HepG2 (cell line): ENCODE measurements around the gene AFDN. TPM values are rescaled to one million over a fixed set of nuclear protein-coding genes. Genes with fewer than 3 reads are reported as not detected.

Experiments
- ATAC-seq: fragments of 200-7000 bp; cut with Tn5 transposase; 3 replicates; pipeline ENCODE4 v1.9.1; 2020; ENCODE audit warnings: mild to moderate bottlenecking, moderate library complexity
- BruUV-seq: library from RNA; stranded (reverse); fragments of 400-500 nt; replicated peaks from 2 replicates; lab custom pipeline; 2021; lab: Mats Ljungman, UMichigan
- CTCF ChIA-PET: fragments of 300-600 bp; formaldehyde crosslinking; extraction: SDS; loops from one replicate; lab custom pipeline; 2021; ENCODE audit warnings: low total read pairs, inconsistent platforms, low intra/inter-chr PET ratio; lab: Yijun Ruan, JAX
- POLR2A ChIA-PET: fragments of 350-600 bp; sonication (Branson Sonifier 250); formaldehyde crosslinking; loops from one replicate; lab custom pipeline; 2020; ENCODE audit warnings: antibody characterized with exemption, inconsistent platforms; lab: Yijun Ruan, JAX
- DNase-seq: peaks from one replicate; pipeline ENCODE4 v3.0.0-alpha.2; 2015; ENCODE audit warnings: low spot score
- FAIRE-seq: peaks from 3 replicates; lab custom pipeline; 2011; peaks lifted over from hg19 to GRCh38; lab: Jason Lieb, UNC
- H2AFZ ChIP-seq: one replicate; pipeline ENCODE4 v1.6.1; 2011; ENCODE audit warnings: low read length, inconsistent platforms
- H3K27ac ChIP-seq: fragments of 300-600 bp; 3 replicates; pipeline ENCODE4 v1.8.0; 2011; ENCODE audit warnings: mixed run types, mild to moderate bottlenecking, mixed read lengths, low read length, inconsistent platforms; ENCODE audit not compliant: insufficient read depth; ENCODE audit errors: extremely low read length
- H3K27me3 ChIP-seq, 2 experiments: fragments of 200-600 bp in 1 of 2; 2 replicates in 1 of 2; 3 replicates in 1 of 2; pipeline versions ENCODE4 v1.6.0 to v1.8.0; 2011; ENCODE audit warnings: low read length in 2 of 2, mild to moderate bottlenecking in 2 of 2, moderate library complexity in 2 of 2, inconsistent platforms in 1 of 2; ENCODE audit not compliant: insufficient read depth in 2 of 2, control insufficient read depth in 1 of 2
- H3K36me3 ChIP-seq, 2 experiments: fragments of 200-600 bp in 1 of 2; replicated peaks in 1 of 2; 2 replicates in 1 of 2; 3 replicates in 1 of 2; pipeline versions ENCODE4 v1.5.1 to v1.8.0; 2011; ENCODE audit warnings: low read length in 2 of 2, inconsistent platforms in 1 of 2; ENCODE audit not compliant: insufficient read depth in 2 of 2, control insufficient read depth in 1 of 2
- H3K4me1 ChIP-seq: 2 replicates; pipeline ENCODE4 v1.5.1; 2012; ENCODE audit warnings: low read length, inconsistent platforms; ENCODE audit not compliant: insufficient read depth
- H3K4me2 ChIP-seq: 2 replicates; pipeline ENCODE4 v1.6.0; 2011; ENCODE audit warnings: low read depth, low read length, inconsistent platforms
- H3K4me3 ChIP-seq, 3 experiments: fragments of 200-600 bp in 1 of 3; sonication (generic), shearing (Covaris generic) in 1 of 3; replicated peaks in 1 of 3; 2 replicates each; pipeline ENCODE4 v1.5.1; 2011 to 2016; ENCODE audit warnings: low read length in 3 of 3, inconsistent platforms in 2 of 3, low read depth in 2 of 3, mild to moderate bottlenecking in 2 of 3, control low read depth in 1 of 3, mixed read lengths in 1 of 3; ENCODE audit not compliant: insufficient read depth in 1 of 3
- H3K79me2 ChIP-seq: one replicate; pipeline ENCODE4 v1.6.1; 2011; ENCODE audit warnings: low read length, inconsistent platforms; ENCODE audit not compliant: insufficient read depth
- H3K9ac ChIP-seq: 2 replicates; pipeline ENCODE4 v1.6.0; 2011; ENCODE audit warnings: mild to moderate bottlenecking, low read depth, low read length, inconsistent platforms; ENCODE audit not compliant: insufficient read depth
- H3K9me3 ChIP-seq: 2 replicates; pipeline ENCODE4 v1.5.1; 2012; ENCODE audit warnings: mild to moderate bottlenecking, low read length
- H4K20me1 ChIP-seq: 2 replicates; pipeline ENCODE4 v1.6.0; 2011; ENCODE audit warnings: inconsistent platforms, mild to moderate bottlenecking, low read length, moderate library complexity; ENCODE audit not compliant: insufficient read depth
- GZF1 ChIP-seq: sonication (generic); formaldehyde crosslinking; IDR thresholded peaks from 2 replicates; pipeline ENCODE4 v1.5.1; 2020; ENCODE audit warnings: mild to moderate bottlenecking, missing genetic modification reagents
- MXD4 ChIP-seq: IDR thresholded peaks from 2 replicates; pipeline ENCODE4 v1.6.1; 2016; ENCODE audit warnings: mild to moderate bottlenecking, missing biosample characterization, missing genetic modification reagents
- NRL ChIP-seq: sonication (generic); formaldehyde crosslinking; IDR thresholded peaks from 2 replicates; pipeline ENCODE4 v1.5.0; 2020; ENCODE audit warnings: missing genetic modification reagents, mild to moderate bottlenecking, moderate library complexity, borderline replicate concordance
- RBM22 ChIP-seq: fragments of 200-400 bp; formaldehyde crosslinking; optimal IDR thresholded peaks from 2 replicates; pipeline ENCODE3; 2017; ENCODE audit warnings: mild to moderate bottlenecking, low read length, moderate library complexity
- SNAPC2 ChIP-seq: sonication (generic); formaldehyde crosslinking; IDR thresholded peaks from 2 replicates; pipeline ENCODE4 v1.8.1; 2022; ENCODE audit warnings: mild to moderate bottlenecking, missing genetic modification reagents
- STAG1 ChIP-seq: sonication (generic); formaldehyde crosslinking; IDR thresholded peaks from 2 replicates; pipeline ENCODE4 v1.4.0; 2020; ENCODE audit warnings: missing genetic modification reagents
- ZNF432 ChIP-seq: sonication (generic); formaldehyde crosslinking; IDR thresholded peaks from 2 replicates; pipeline ENCODE4 v1.5.0; 2020; ENCODE audit warnings: missing genetic modification reagents, mild to moderate bottlenecking, borderline replicate concordance
- ZNF619 ChIP-seq: sonication (generic); formaldehyde crosslinking; IDR thresholded peaks from 2 replicates; pipeline ENCODE4 v1.4.0; 2020; ENCODE audit warnings: mild to moderate bottlenecking, missing genetic modification reagents
- ZNF678 ChIP-seq: sonication (generic); formaldehyde crosslinking; IDR thresholded peaks from 2 replicates; pipeline ENCODE4 v1.4.0; 2020; ENCODE audit warnings: mild to moderate bottlenecking, missing genetic modification reagents
- ZNF792 ChIP-seq: IDR thresholded peaks from 2 replicates; pipeline ENCODE4 v1.6.1; 2016
- WGBS: methylation state at CpG from one replicate; pipeline ENCODE4 v1.1.6; 2017; ENCODE audit warnings: low lambda C conversion rate; 5-methylcytosine and 5-hydroxymethylcytosine counted together
- in situ Hi-C: cut with HindIII; loops from 2 replicates; pipeline ENCODE4 v1.10.0; 2017; ENCODE audit warnings: low pct_unique_long_range_greater_than_20kb; ENCODE audit not compliant: extremely low pct_ligation_motif_present
- intact Hi-C: fragments of 100-400 bp; cut with micrococcal nuclease; formaldehyde crosslinking; loops from one replicate; pipeline ENCODE4 v1.10.0; 2022; ENCODE audit not compliant: unreplicated experiment
- polyA plus RNA-seq, 8 experiments: library from polyadenylated mRNA; depleted of rRNA in 3 of 8; stranded (reverse) in 7 of 8; unstranded in 1 of 8; fragments of >200 nt; fragmentation: Illumina TruSeq in 4 of 8; extraction: Trizol in 4 of 8; gene quantifications; 2 replicates each; pipeline versions ENCODE4 v1.2.1 to v1.2.3, GENCODE V29; 2011 to 2016; ENCODE audit warnings: low read depth in 4 of 8, missing spikeins in 1 of 8, mixed read lengths in 1 of 8; ENCODE audit not compliant: insufficient read depth in 1 of 8
- total RNA-seq, 5 experiments: library from RNA; depleted of rRNA; stranded (reverse); fragments of >200 nt; fragmentation: Illumina TruSeq; extraction: Trizol; gene quantifications; 2 replicates each; pipeline ENCODE4 v1.2.3, GENCODE V29; 2016; ENCODE audit warnings: low read depth in 1 of 5
- TF ChIP-seq, protein P1 (sequence below): sonication (generic); formaldehyde crosslinking; IDR thresholded peaks from 2 replicates; pipeline ENCODE4 v1.4.0; 2020; ENCODE audit warnings: missing genetic modification reagents
- TF ChIP-seq, protein P2 (sequence below): sonication (generic); formaldehyde crosslinking; IDR thresholded peaks from 2 replicates; pipeline ENCODE4 v1.4.0; 2020; ENCODE audit warnings: mild to moderate bottlenecking, missing genetic modification reagents
- TF ChIP-seq, protein P3 (sequence below): sonication (generic); formaldehyde crosslinking; IDR thresholded peaks from 2 replicates; pipeline ENCODE4 v1.9.0; 2022; ENCODE audit warnings: low read depth, missing genetic modification reagents

AFDN gene
- total and polyA plus RNA-seq, 2 of the 13 experiments (the other 11 are each of a cell fraction or from before 2014, with no cell fraction given), result 136 to 151 TPM

DNA sequence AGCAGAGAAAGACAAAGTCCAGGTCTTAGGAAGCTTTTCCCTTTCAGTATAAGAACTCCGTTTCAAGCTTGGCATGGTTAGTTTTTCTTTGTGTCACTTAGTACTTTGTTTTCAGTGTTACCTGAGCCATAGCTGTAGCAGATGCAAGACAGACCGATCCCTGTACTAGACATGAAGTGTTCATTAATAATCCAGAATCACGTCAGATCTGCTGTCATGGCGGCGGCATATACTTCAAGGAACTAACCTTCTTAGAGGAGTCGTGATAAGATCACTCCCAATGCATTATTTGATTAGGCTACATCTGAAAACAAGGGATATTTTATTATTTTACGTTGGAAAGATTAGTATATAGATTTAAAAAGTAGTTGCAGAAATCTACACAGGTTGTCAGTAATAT, 83.9 kb downstream of the AFDN start:
- H2AFZ ChIP-seq, result no peak overlapping the region
- BruUV-seq, result no TSS peak
- 96% methylated on average over 7 of the region's 7 CpGs for WGBS
- no peaks in the 10 kb centered on the region for H3K9me3 ChIP-seq
- ATAC-seq (no peak), FAIRE-seq (no peak), DNase-seq (no peak)
- no peaks in the 10 kb centered on the region for H3K4me1 ChIP-seq
- no peak overlapping the region for H3K9ac ChIP-seq
- no peak overlapping the region for H3K4me2 ChIP-seq
- H4K20me1 ChIP-seq, result no peaks in the 10 kb centered on the region; the same call in 1 of the 2 replicates
- no peaks in the 10 kb centered on the region for H3K79me2 ChIP-seq
- POLR2A ChIA-PET, result no interaction called here
- no peak overlapping the region for H3K27ac ChIP-seq
- CTCF ChIA-PET, result no interaction called here
- TF ChIP-seq RBM22 (peak; percentile 74), ZNF619 (CRISPR knock-in tag) (no peak)
- no peaks in the 10 kb centered on the region for H3K27me3 ChIP-seq
- H3K36me3 ChIP-seq, result peaks cover 28 to 81% of the 10 kb centered on the region in 2 experiments
- intact Hi-C loops (no loop called here), in situ Hi-C loops (no loop called here)
- H3K4me3 ChIP-seq, result no peak overlapping the region

DNA sequence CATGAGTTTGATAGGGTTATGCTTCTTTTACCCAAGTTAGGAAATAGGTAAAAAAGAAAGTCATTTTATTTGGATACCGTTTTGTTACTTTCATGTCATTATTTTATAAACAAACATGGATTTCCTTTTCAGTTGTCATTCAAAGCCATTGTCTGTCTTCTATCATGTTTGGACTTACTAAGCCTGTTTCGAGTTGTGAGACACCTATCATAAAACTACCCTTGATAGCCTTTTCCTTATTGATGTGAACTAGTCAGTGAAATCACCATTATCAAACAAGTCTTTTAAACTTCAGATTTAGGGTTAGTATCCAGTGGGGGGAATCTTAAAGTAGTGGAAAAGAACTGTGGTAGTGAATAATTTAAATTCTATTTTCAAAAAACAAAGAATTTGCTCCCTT, 85.8 kb downstream of the AFDN start:
- Histone ChIP-seq H3K79me2 (no peaks in the 10 kb centered on the region), H3K4me1 (no peaks in the 10 kb centered on the region), H4K20me1 (no peaks in the 10 kb centered on the region; the same call in 1 of the 2 replicates), H2AFZ (no peak overlapping the region), H3K27me3 (no peaks in the 10 kb centered on the region), H3K9me3 (no peaks in the 10 kb centered on the region), H3K27ac (no peak overlapping the region), H3K36me3 (peaks cover 33 to 85% of the 10 kb centered on the region in 2 experiments), H3K4me3 (no peak overlapping the region), H3K9ac (no peak overlapping the region), H3K4me2 (no peak overlapping the region)
- BruUV-seq, result no TSS peak
- no peak for DNase-seq
- in situ Hi-C loops (no loop called here), intact Hi-C loops (no loop called here)
- no peak for FAIRE-seq
- ChIA-PET CTCF (no interaction called here), POLR2A (no interaction called here)
- WGBS, result 96% methylated on average over 2 of the region's 2 CpGs
- no peak for ATAC-seq
- TF ChIP-seq, protein P1, sequence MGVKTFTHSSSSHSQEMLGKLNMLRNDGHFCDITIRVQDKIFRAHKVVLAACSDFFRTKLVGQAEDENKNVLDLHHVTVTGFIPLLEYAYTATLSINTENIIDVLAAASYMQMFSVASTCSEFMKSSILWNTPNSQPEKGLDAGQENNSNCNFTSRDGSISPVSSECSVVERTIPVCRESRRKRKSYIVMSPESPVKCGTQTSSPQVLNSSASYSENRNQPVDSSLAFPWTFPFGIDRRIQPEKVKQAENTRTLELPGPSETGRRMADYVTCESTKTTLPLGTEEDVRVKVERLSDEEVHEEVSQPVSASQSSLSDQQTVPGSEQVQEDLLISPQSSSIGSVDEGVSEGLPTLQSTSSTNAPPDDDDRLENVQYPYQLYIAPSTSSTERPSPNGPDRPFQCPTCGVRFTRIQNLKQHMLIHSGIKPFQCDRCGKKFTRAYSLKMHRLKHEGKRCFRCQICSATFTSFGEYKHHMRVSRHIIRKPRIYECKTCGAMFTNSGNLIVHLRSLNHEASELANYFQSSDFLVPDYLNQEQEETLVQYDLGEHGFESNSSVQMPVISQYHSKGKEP, result no peak
- TF ChIP-seq, protein P2, sequence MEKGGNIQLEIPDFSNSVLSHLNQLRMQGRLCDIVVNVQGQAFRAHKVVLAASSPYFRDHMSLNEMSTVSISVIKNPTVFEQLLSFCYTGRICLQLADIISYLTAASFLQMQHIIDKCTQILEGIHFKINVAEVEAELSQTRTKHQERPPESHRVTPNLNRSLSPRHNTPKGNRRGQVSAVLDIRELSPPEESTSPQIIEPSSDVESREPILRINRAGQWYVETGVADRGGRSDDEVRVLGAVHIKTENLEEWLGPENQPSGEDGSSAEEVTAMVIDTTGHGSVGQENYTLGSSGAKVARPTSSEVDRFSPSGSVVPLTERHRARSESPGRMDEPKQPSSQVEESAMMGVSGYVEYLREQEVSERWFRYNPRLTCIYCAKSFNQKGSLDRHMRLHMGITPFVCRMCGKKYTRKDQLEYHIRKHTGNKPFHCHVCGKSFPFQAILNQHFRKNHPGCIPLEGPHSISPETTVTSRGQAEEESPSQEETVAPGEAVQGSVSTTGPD (CRISPR knock-in tag), result no peak
- TF ChIP-seq ZNF432 (CRISPR knock-in tag) (no peak), ZNF678 (no peak), GZF1 (CRISPR knock-in tag) (no peak), NRL (no peak), ZNF792 (CRISPR knock-in tag) (no peak), STAG1 (no peak), SNAPC2 (CRISPR knock-in tag) (no peak), MXD4 (no peak)
- TF ChIP-seq, protein P3, sequence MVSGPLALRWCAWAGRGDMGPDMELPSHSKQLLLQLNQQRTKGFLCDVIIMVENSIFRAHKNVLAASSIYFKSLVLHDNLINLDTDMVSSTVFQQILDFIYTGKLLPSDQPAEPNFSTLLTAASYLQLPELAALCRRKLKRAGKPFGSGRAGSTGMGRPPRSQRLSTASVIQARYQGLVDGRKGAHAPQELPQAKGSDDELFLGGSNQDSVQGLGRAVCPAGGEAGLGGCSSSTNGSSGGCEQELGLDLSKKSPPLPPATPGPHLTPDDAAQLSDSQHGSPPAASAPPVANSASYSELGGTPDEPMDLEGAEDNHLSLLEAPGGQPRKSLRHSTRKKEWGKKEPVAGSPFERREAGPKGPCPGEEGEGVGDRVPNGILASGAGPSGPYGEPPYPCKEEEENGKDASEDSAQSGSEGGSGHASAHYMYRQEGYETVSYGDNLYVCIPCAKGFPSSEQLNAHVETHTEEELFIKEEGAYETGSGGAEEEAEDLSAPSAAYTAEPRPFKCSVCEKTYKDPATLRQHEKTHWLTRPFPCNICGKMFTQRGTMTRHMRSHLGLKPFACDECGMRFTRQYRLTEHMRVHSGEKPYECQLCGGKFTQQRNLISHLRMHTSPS (CRISPR knock-in tag), result no peak
